Fibroblast of mammary gland (primary cell): ENCODE measurements around the gene FRMD1.

Source experiments
- DNase-seq: peaks from one replicate; pipeline ENCODE4 v3.0.0-alpha.2; 2010; ENCODE audit warnings: low read depth
- H3K4me3 ChIP-seq: 2 replicates; pipeline ENCODE4 v1.5.1; 2011; ENCODE audit warnings: low read depth, mild to moderate bottlenecking, low read length, moderate library complexity; ENCODE audit not compliant: control insufficient read depth
- TF ChIP-seq, protein P1 (sequence below): conservative IDR thresholded peaks from 2 replicates; pipeline ENCODE4 v1.5.1; 2011; ENCODE audit warnings: low read depth, low read length, inconsistent platforms; ENCODE audit not compliant: control insufficient read depth, insufficient read depth

Gene FRMD1

DNA sequence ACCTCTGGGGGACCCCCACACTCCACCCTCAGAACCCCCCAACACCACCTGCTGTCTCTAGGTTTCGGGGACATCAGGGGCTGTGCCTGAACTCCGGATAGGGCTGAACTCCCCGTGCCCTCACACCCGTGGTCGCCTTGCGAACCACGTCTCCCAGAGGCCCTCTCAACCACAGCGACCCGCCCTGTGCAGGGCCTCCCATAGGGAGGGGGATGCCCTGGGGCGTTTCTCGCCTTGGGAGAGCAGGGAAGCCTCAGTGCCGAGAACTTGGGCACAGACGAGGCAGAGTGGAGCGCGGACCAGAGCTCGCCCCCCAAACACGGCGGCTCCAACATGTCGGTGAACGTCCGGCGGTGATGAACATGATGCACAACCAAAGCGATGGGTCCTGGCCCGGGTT is 6.8 kb downstream of the FRMD1 start:
- TF ChIP-seq, protein P1, sequence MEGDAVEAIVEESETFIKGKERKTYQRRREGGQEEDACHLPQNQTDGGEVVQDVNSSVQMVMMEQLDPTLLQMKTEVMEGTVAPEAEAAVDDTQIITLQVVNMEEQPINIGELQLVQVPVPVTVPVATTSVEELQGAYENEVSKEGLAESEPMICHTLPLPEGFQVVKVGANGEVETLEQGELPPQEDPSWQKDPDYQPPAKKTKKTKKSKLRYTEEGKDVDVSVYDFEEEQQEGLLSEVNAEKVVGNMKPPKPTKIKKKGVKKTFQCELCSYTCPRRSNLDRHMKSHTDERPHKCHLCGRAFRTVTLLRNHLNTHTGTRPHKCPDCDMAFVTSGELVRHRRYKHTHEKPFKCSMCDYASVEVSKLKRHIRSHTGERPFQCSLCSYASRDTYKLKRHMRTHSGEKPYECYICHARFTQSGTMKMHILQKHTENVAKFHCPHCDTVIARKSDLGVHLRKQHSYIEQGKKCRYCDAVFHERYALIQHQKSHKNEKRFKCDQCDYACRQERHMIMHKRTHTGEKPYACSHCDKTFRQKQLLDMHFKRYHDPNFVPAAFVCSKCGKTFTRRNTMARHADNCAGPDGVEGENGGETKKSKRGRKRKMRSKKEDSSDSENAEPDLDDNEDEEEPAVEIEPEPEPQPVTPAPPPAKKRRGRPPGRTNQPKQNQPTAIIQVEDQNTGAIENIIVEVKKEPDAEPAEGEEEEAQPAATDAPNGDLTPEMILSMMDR, result no peak
- no peak for DNase-seq

DNA sequence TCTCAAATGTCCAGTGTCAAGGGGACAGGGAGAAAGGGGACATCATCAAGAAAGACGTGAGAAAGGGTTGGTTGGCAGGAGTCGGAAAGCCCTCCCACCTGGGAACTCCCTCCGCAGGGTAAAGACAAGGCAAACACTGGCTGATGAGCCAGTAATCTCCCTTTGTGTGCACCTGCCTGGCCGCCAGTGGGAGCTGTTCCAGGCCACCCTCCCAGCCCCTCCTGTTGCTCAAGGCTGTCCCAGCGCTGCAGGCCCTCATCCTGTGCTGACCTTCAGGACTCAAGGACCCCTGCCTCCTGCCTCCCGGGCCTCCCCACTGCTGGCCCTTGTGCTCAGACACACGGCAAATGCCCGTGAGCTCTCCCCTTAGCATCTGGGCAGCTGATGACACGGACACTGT is 7.4 kb downstream of the FRMD1 start:
- TF ChIP-seq, protein P1, result no peak
- no peak for DNase-seq
- no peak overlapping the region for H3K4me3 ChIP-seq

More for the DNA sequence above, 6.8 kb downstream of the FRMD1 start:
- H3K4me3 ChIP-seq, result no peak overlapping the region

DNA sequence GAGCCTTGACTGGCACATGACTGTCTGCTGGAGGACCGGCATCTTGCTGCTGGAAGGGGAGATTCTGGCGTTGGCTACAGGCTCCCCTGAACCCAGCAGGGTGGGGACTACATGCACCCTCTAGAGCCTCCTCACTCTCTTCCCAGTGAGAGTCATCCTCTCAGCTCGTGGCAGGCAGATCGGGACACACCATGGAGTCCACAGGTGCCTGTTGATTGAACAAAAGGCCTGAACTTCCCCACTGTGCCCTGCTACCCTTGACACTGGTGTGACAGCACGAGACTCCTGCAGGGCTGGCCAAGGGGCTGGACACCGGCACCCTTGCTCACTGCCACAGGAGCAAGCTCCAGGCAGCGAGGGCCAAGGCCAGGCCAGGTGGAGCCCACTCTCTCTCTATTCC is 8.2 kb downstream of the FRMD1 start:
- no peak for DNase-seq
- TF ChIP-seq, protein P1, result no peak
- H3K4me3 ChIP-seq, result no peak overlapping the region

DNA sequence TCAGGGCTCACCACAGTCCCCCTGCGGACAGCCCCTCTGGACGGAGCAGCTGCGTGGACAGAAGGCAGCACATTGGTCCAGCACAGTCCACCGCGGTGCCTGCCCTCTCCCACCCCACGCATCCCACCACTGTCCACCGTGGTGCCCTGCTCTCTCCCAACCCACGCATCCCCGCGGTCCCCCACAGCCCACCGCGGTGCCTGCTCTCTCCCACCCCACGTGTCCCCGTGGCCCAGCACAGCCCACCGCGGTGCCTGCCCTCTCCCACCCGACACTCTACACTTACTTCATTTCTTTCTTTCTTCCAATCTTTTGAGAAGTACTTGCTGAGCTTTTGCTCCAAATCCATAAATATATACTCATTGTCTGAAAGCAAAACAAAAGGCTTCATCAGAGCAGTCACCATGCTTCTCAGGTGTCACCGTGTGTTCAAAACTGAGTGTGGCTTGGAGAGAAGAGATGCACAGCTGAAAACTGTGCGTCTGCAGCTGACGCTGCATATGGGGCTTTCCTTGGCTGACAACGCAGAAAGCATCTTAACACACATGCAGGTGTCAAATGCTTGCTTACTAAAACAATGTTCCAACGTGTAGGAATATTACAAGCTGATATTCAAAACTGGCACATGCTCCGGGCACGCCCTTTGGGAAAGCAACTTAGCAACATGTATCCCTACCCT is 11.8 kb downstream of the FRMD1 start:
- TF ChIP-seq, protein P1, result no peak
- no peak overlapping the region for H3K4me3 ChIP-seq
- no peak for DNase-seq

DNA sequence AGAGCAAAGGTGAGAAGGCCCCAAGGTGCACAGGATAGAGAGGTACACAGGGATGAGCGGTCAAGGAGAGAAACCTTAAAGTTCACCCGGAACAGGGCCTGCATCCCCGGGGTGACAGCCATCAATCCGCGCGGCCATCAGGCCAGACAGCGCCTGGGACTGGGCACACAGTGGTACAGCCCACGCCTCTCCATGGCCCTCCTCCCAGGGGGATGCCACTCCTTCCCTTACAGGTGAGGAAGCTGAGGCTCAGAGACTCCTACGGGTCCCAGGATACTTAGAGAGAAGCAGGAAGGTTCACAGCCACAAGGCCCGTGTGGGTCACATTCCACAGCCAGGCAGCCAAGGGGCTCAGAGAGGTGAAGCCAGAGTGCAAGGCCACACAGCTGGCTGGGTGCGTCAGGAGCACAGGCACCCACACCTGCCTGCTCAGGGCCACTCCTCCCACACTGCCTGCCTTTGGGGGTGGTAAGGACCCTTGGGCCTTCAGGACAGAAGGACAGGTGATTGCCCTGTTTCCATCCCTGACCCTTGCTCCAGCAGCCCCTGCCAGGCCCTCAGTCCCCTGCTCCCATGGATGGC is 14.7 kb downstream of the FRMD1 start:
- TF ChIP-seq, protein P1, result no peak
- no peak for DNase-seq

DNA sequence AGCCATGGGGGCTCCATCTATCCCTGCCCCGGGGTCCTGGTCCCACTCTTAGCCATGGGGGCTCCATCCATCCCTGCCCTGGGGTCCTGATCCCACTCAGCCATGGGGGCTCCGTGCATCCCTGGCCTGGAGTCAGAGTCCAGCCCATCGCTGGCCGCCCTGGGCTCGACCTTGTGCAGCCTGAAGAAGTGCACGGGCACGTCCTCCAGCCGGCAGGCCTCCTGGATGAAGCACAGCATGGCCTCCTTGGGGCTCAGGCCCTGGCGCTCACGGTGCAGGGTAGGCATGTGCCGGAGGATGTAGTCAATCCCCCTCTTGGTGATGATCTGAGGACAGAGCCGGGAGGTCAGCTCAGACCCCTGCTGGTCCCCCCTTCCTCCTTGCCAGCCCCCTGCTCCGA is 15.6 kb downstream of the FRMD1 start:
- no peak overlapping the region for H3K4me3 ChIP-seq
- DNase-seq, result no peak
- TF ChIP-seq, protein P1, result no peak

More for the DNA sequence above, 14.7 kb downstream of the FRMD1 start:
- H3K4me3 ChIP-seq, result no peak overlapping the region
